LNCAP (cell line): Measurements from ENCODE around the gene GGA3.

Experiments used
- CTCF ChIP-seq: fragments of 450-650 bp; IDR thresholded peaks from 2 replicates; pipeline ENCODE4 v1.5.1; 2017; ENCODE audit warnings: mild to moderate bottlenecking

GGA3 gene

DNA sequence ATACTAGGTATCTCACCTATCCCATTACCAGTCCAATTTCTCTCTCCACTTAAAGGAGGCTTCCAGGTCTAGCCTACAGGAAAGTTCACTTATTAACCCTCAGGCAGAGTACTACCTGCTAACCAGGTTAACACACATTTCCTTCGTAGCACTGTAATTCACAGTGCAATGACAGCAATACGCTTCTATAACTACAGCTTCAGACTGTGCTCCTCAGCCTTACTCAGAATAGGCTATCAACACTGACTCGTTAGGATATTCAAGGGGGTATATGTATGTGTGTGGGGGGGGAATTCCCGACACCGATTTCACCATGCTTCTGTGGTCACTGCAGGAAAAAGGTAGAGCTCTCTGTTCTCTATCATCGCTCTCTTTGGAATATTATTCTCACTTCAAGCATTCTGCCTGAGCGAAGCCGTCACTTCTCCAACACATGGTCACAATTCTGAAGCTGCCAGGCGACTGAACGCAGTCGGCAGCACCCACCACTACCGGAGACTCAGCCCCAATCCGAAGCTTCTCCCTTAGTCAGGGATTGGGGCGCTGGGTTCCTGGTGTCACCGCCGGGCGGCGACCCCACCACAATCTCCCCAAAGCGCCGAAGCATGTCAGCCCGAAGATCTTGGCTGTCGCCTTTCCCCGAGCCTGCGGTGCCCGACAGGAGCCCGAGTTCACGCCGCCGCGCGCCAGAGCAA, 618 bp downstream of the GGA3 start:
- peak; percentile 19; the same call in 1 of the 2 replicates for TF ChIP-seq CTCF

- TF ChIP-seq CTCF = no peak
Measured at GRCh38 chr17:75252039-75252816, 9.2 kb downstream of the GGA3 start.

DNA sequence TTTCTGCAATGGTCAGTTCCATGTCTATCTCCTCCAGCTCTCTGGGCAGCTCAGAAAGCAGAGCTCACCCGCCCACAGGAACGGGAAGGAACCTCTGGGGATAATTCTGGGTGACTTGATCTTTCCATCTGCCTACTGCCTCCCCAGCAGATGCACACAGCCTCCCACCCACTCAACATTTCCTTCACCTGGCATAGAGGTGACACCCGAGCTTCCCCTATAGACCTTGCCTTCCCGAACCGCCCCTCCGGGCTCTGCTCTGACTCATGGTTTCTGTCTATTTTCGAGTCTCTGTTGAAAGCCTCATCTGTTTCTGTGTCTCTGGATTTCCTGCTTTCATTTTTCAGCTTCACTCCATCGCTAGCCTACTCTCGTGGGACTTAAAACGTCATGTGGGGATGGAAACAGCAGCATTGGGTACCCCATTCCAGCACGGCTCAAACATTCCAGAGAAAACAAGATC, 11.4 kb downstream of the GGA3 start:
- no peak for TF ChIP-seq CTCF

DNA sequence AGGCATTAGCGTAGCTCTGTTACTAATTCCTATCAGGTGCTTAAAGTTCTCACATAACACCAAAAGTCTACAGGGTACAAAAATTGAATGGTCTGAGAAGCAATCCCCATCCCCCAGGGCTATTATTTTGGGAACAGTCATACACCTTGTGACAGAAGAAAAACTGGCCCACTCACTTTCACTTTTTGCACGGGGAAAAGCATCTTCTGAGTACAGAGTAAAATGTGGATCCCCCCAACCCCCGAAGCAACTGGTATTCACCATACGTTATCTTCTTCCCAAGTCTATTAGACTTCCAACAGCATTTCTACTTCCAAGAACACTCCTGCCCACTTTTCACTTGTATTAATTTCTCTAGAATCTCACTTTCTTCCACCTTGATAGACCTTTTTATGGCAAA, 11.8 kb downstream of the GGA3 start:
- no peak for TF ChIP-seq CTCF

- no peak for TF ChIP-seq CTCF
Measured at GRCh38 chr17:75246404-75246803, 15.0 kb downstream of the GGA3 start.

- no peak for TF ChIP-seq CTCF
Measured at GRCh38 chr17:75245011-75245410, 16.4 kb downstream of the GGA3 start.

DNA sequence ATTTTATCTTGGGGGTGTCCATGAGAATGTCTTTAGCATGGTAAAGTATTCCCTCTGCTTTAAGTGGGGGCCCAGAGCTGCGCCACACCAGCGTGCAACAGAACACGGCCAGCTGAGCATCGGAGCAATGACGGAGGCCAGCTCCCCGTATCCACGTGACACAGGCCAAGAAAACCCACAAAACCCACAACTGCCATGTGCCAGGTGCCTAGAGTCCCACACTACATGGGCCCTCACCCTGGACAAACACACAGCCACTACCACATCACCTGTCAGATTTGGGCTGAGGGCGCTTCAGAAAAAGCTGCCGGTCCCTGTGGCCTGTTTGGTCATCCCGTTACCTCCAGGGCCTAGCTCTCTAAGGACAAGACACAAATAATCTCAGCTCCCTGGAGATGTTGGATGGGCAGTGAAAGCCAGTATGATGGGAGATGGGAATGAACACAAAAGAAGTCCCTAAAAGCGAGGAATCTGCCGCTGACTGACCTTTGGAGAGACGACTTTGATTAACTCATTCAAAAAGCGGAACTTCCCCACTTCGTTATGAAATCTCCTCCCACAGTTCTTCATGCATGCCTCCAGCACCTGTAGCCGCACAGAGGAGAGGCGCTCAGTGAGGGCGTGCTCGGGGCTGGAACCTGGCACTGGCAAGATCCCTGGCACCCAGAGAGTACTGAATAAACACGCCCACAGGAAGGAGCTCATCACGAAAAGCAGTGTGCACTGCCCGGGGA, 17.1 kb downstream of the GGA3 start:
- no peak for TF ChIP-seq CTCF
